Medulla oblongata (tissue), 1 donor: ENCODE measurements around the gene NEK8.
"Not testable (repeated sequence)": the region's sequence is repeated elsewhere in the genome, so short reads cannot be mapped to it uniquely, and the experiment has no call there.

Experiments
- DNase-seq: peaks from one replicate; pipeline ENCODE4 v3.0.0-alpha.2; 2015; ENCODE audit errors: extremely low spot score

The NEK8 gene

DNA sequence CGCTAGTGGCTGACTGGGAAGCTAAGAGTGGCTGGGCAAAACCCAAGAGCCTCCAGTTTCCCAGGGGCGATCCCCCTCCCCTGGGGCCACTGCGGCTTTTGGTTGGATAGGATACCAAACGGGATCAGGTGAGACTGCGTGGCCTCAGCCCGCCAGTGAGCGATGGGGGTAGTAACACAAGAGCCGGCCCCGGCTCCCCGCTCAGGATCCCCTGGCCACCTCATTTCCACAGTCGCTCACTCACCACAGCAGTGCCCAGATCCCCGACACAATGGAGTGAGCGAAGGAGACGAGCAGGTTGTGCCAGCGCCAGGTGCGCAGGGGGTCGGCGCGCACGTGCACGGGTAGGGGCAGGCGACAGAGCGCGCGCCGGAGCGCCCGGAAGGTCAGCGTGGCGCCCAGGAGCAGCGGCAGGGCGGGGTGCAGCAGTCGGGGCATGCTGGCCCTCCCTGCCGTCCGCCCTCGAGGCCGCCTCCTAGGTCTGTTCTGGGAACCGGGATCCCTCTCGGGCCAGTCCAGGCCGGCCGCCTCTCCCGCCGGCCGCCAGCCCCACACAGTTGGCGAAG lies 2.8 kb upstream of the NEK8 start:
- no peak for DNase-seq

- peak; percentile 61 for DNase-seq
Measured at GRCh38 chr17:28726226-28726626, 2.4 kb upstream of the NEK8 start, which contains the start of gene TLCD1. TLCD1 (minus strand) TSS chr17:28726233; CDS start chr17:28726097, 136 bp downstream.

DNA sequence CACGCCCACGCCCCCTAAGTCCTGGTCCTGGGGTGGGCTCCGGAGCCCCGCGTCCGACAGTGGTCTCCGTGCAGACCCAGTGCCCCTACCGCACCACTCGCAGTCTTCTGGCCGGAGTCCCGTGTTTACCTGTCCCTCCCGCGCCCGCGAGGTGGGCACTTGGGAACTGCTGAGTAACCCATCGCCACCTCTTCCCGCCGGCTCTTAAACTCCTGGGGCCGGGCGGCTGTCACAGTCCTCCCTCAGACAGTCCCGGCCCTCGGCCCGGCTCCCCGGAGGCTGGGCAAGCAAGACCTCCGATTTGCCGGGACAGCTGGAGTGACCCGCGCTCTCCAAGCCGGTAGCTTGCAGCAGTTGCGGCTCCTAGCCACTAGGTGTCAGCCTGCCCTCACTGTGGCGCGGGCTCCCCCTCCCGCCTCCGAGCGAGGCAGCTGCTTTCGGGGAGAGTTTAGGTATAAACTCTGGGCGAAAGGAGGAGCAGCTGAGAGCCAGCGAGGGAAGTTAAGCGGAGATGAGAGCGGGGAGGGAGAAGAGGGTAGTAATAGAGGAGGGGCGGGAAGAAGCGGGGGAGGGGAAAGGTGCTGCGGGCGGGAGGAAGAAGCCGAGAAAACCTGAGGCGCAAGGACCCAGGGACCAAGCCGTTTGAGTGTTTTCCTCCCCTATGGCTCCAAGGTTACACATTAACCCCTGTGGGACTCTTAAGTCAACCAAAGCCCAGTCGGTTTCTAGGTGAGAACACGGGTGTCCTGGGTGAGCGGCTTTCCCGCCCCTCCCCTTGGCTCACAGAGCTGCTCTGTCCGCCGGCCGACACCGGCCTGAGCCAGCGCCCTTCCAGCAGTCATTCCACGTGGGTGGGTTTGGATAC lies 1.7 kb upstream of the NEK8 start:
- DNase-seq: peak; percentile 97

DNA sequence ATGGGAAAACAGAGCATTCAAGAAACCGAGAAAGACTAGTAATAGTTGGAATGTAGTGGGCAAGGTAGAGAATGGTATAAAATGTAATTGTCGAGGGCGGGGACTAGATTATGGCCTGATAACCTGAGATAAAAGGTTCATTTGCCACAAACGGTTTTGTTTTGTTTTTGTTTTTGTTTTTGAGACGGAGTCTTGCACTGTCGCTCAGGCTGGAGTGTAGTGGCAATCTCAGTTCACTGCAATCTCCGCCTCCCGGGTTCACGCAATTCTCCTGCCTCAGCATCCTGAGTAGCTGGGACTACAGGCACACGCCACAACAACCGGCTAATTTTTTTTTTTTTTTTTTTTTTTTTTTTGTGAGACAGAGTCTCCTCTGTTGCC lies 1.4 kb downstream of the NEK8 start:
- no peak for DNase-seq

- DNase-seq: no peak
Measured at GRCh38 chr17:28733346-28733745, 4.8 kb downstream of the NEK8 start.

- DNase-seq: no peak
Measured at GRCh38 chr17:28734712-28735241, 6.2 kb downstream of the NEK8 start.

GRCh38 chr17:28735242-28735722 lies 6.7 kb downstream of the NEK8 start:
- no peak for DNase-seq

DNA sequence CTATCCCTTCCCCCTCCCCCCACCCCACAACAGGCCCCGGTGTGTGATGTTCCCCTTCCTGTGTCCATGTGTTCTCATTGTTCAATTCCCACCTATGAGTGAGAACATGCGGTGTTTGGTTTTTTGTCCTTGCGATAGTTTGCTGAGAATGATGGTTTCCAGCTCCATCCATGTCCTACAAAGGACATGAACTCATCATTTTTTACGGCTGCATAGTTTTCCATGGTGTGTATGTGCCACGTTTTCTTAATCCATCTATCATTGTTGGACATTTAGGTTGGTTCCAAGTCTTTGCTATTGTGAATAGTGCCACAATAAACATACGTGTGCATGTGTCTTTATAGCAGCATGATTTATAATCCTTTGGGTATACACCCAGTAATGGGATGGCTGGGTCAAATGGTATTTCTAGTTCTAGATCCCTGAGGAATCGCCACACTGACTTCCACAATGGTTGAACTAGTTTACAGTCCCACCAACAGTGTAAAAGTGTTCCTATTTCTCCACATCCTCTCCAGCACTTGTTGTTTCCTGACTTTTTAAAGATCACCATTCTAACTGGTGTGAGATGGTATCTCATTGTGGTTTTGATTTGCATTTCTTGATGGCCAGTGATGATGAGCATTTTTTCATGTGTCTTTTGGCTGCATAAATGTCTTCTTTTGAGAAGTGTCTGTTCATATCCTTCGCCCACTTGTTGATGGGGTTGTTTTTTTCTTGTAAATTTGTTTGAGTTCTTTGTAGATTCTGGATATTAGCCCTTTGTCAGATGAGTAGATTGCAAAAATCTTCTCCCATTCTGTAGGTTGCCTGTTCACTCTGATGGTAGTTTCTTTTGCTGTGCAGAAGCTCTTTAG lies 7.6 kb downstream of the NEK8 start:
- DNase-seq: not testable (repeated sequence)

GRCh38 chr17:28737316-28737715 lies 8.7 kb downstream of the NEK8 start:
- no peak for DNase-seq

GRCh38 chr17:28737770-28738679 lies 9.4 kb downstream of the NEK8 start:
- no peak for DNase-seq

DNA sequence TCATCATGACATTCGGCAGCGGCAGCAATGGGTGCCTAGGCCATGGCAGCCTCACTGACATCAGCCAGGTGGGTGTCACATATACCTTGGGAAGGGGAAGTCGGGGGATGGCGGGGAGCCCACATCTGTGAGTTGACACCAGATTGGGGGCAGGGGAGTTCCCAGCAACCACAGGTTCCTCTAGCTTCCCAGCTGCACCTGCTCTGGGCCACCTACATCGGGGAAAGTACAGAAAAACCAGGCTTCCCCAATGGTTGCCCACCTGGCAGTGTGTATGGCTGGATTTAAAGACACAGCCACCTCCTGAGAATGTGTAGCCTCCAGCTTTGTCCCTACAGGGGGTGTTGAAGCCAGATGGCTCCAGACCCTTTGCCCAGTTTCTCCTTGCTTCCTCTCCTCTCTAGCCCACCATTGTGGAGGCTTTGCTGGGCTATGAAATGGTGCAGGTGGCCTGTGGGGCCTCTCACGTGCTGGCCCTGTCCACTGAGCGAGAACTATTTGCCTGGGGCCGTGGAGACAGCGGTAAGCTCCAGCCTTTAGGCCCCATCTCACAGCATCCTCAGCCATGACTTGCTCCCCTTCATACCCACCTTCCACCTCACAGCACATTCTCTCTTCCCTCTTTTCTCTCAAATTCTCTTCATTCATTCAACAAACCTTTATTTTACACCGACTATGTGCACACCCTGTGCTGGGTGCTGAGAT lies 10.2 kb downstream of the NEK8 start:
- DNase-seq: no peak

DNA sequence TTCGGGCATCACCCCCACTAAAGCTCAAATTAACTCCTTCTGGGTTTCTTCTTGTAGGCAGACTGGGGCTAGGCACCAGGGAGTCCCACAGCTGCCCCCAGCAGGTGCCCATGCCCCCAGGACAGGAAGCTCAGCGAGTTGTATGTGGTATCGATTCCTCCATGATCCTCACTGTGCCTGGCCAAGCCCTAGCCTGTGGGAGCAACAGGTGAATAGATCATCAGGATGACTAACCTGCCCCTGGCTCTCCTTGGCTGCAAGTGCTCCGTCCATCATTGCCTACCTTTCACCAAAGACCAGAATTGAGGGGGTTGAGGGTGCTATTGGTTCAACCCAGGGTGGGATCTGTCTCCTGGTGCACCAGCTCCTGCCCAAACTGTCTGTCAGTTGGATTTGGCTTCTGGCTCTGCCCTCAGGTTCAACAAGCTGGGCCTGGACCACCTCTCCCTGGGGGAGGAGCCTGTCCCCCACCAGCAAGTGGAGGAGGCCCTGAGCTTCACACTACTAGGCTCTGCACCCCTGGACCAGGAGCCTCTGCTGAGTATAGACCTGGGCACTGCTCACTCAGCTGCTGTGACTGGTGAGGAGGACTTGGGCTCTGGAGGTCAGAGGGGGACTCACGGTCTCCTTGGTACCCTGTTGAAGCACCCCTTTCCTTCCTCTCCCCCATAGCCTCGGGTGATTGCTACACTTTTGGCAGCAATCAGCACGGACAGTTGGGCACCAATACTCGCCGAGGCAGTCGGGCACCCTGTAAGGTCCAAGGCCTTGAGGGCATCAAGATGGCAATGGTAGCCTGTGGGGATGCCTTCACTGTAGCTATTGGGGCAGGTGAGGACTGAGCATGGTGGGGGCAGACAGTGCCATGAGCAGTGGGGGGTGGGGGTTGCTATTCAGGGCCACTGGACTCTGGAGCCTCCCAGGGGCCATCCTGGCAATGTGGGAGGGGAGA lies 12.1 kb downstream of the NEK8 start:
- no peak for DNase-seq

DNA sequence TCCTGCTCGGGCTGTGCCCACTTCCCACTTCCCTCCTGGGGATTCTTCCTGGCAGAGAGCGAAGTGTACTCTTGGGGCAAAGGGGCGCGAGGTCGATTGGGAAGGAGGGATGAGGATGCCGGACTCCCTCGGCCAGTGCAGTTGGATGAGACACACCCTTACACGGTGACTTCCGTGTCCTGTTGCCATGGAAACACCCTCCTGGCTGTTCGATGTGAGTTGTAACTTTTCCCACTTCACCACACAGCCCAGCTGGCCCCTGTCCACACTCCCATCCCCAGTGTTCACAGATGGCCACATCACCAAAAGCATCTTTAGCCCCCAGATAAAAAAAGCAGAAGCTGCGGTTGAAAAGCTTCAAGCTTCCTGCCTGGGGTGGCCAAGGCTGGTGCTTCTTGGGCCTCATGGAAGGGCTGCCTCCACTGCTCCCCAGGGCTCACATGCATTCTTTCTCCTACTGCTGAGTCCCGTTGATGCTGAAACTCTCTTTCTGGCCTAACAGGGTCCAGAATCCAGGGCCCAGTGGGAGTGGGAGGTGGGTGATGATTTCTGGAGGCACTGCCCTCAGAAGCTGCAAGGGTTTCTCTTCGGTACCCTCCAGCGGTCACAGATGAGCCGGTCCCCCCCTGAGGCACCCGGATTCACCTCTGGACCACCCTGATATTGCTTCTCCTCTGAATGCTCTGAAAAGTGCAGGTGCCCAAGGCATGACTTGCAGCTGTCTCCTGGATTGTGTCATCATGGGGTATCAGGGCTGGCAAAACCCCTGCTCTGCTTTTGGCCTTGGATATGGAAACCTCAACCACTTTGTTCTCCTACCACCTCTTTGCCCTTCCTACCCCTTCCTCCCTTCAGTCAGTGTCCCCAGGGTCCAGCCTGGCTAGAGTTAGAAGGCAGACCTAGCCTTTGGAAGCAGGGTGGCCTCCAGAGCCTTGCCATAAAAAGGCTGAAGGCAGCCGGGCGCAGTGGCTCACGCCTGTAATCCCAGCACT lies 13.1 kb downstream of the NEK8 start:
- peak; percentile 61 for DNase-seq

GRCh38 chr17:28743243-28744103 lies 14.9 kb downstream of the NEK8 start, which contains the start of gene TRAF4:
TRAF4 (plus strand) TSS chr17:28744011; CDS start chr17:28744113, 102 bp downstream.
- DNase-seq: peak; percentile 89

DNA sequence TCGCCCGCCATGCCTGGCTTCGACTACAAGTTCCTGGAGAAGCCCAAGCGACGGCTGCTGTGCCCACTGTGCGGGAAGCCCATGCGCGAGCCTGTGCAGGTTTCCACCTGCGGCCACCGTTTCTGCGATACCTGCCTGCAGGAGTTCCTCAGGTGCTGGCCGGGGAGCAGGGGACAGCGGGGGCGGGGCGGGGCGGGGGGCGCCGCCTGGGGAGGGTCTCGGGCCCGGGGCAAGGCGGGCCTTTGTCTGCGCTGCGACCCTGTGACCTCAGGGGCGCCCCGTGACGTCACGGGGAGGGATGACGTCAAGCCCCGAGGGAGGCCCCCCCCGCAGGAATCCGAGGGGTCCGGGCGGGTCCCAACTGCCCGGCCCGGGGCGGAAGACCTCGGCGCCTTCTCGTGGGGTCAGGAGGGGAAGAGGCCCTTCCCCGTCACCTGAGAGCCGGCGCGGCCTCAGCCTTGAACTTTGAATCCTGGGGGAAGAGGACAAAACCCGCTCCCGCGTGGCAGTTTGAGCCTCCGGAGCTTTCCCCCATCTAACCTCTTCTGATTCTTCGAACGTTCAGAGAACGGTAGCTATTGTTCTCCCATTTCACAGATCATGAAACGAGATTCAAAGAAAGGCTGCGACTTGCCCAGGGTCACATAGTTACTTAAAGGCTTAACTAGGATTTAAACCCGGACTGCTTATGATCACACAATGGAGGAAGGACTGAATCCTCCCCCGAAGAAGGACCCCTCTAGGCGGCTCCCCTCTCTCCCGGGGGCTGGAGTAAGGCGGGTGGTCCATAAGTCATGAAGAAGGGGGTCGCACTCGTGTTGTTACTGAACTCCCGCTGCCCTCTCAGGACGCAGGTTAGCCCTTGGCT lies 15.8 kb downstream of the NEK8 start:
- DNase-seq: peak; percentile 60
